MV-4-11 (cell line): ENCODE measurements around the gene DNTT.
A peak's percentile ranks its signal among the peaks of the same experiment; 100 is the strongest.

Source experiments
- DNase-seq: peaks from one replicate; lab custom pipeline; 2025; lab: John Stamatoyannopoulos, UW

DNTT gene

DNA sequence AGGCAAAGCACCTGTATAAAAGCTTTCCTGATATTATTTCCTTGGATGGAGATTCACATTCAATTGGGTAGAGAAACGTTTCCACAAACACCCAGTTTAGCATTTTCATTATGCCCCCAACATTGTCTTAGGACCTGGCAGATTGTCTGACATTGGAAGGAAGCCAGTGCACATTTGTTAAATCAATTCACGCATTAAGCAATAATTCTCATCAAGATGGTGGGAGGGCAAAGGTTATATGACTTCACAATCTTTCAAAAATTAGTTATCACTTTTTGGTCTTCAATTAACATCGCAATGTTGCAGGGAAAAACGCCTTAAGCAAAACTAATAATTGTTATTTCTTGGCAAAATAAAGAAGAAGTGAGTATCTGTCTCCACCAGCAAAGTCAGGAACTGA lies 38.2 kb downstream of the DNTT start:
- no peak for DNase-seq

DNA sequence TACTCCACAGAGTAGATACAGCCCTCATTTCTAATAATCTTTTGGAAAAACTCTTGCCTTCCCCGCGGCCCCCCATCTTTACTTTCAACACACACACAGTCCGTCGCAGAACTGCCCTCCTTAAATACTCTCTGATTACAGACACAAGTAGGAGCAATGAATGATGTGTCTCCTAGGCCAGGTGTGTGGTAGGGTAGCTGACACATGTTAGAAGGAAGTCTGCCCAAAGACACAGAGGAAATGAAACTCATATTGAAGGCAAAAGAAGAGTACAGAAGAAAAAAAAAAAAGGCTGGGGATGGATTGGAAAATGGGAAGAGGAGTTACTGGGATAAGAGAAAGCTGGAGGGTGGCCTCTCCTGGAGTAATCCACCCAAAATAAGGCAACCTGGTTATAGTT lies 39.9 kb downstream of the DNTT start:
- peak; percentile 1 for DNase-seq

DNA sequence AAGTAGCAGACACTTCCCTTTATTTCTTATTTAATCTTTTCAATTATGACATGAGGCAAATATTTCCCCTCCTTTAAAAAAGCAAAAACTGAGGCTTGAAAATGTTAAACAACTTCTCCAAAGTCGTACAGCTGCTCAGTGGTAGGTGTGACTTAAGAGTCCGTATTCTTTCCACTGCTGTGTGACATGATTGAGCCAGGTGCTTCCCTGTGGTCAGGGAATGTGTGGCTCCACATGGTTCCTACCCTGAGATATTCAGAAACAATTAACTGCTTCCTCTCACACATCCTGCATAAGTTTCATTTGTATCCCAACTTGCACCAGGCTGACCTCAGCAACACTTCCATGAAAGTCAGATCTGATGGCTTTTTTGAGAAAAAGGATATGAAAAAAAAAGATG lies 41.0 kb downstream of the DNTT start:
- no peak for DNase-seq

DNA sequence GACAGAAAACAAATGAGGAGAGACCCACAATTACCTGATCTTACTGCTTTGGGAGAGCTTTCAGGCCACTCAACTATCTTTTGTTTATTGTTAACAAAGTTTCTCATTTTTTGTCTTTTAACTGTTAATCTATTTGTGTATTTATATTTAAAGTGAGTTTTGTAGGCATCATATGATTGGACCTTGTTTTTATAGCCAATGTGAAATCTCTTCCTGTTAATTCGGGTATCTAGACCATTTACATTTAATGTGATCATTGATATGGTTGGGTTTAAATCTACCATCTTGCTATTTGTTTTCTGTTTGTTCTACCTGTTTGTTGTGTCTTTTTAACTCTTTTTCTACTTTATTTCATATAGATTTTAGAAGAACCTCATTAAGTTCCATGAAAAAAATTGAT lies 42.1 kb downstream of the DNTT start:
- DNase-seq = no peak

DNA sequence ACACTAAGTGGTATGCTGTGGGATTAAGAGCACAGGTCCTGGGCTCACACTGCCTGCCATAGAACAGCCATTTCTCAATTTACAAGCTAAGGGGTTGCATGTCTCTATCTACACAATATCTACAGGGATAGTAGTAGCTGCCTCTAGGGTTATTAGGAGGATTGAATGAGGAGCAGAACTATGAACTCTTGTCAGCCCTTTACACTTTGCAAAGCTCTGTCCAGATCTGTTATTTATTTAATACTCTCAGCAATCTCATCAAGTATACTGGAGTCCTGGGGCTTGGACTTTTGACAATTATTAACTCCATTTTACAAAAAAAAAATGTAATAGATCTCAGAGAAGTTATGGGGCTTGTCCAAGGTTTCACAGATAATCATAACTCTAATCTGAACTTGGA lies 47.8 kb downstream of the DNTT start:
- no peak for DNase-seq

DNA sequence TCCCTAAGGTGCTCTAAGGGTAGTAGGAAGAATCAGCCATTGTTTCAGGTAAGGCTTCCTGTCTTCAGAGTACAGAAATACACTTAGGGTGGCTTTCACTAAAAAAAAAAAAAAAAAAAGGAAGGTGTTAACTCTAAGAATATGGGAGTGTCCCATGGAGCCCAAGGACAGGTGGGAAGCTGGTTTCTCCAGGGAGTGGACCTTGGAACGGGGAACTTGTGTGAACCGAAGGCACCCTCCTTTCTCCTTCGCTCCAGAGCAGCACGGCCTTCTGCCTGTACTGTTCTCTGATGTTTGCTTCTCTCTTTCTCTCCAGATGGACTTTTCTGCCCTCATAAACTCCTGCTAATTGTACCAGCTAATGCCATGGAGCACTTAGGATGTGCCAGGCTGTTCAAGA lies 48.3 kb downstream of the DNTT start:
- DNase-seq = no peak

DNA sequence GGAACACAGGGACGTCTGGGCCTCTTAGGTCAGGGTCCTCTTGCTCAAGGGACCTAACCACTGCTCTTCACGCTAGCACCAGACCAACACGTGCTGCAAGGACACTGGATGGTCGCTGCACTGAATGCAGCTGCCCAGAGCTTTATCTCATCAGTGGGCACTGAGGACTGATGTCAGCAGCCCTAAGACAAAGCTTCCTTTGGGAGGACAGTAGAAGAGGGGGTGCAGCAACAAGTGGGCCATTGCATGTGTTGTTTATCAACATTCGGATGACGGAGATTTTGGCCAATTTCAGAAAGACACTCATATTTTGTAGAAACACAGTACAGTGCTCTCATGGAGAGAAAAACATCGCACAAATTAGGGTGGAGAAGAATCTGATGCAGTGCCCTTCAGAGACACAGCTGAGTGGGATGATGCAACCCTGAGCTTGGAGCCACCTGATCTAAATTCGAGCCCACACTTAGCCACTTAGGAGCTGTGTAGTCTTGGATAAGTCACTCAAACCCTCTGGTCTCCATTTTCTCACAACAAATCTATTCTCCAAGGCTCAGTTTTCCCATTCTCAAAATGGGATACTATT lies 52.9 kb downstream of the DNTT start:
- DNase-seq = no peak

- no peak for DNase-seq
Observed at GRCh38 chr10:96358851-96359540, 54.8 kb downstream of the DNTT start, which contains the start of gene OPALIN. OPALIN (minus strand) TSS chr10:96359002; CDS start chr10:96358896, 106 bp downstream.

DNA sequence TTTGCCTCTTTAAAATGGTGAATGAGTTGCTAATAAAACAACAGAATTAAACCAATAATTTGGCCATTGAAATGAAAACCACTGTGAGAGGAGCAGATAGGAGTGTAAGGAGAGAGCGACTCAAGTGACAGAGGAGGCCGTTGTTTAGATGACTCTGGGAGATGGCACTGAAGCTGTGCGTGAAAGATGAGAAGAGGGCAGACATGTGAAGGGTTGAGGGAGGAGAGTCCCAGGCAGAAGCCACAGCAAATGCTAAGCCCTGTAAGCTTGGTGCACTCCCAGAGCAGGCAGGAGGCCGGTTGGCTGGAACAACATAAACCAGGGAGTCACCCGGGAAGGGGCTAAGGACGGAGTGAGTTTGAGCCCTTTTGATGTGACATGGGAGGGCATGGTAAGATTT lies 55.4 kb downstream of the DNTT start:
- no peak for DNase-seq

GRCh38 chr10:96360331-96360730 lies 56.1 kb downstream of the DNTT start:
- no peak for DNase-seq

DNA sequence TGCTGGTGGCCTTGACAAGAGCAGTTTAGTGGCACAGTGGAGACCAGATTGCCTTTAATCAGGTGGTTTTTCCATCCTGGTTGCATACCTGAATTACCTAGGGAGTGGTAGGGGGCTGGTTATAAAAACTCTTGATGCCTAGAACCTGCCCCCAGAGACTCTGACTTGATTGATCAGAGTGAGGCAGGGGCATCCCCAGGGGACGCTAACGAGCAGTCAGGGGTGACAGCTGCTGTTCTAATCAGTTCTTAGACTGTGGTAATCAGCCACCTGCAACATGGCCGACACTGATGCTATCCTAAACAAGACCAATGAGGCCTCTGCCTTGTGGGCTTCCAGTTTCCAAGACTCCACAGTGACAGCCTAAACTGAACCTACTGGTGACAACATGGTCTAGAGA lies 56.5 kb downstream of the DNTT start:
- no peak for DNase-seq

GRCh38 chr10:96365571-96365970 lies 61.3 kb downstream of the DNTT start:
- DNase-seq = no peak

- DNase-seq = no peak
Observed at GRCh38 chr10:96366508-96366907, 62.3 kb downstream of the DNTT start.

DNA sequence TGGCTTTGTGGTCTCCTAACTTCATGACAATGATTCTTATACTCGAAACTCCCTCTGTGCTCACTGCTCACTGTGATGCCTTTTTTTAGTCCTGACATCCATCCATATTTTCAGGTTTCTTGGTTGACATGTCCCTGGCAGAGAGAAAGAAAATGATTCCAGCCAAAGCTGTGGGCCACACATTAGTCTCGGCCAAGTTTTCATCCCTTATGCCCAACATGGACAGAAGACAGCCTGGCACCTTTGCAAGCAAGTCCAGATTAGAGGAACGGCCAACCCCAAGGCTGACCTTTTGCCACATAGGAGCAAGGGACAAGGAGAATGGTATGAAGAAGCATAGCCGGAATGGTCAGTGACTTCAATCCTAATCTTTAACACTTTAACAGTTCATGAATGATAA lies 63.2 kb downstream of the DNTT start:
- no peak for DNase-seq

GRCh38 chr10:96368971-96369370 lies 64.7 kb downstream of the DNTT start:
- DNase-seq = no peak

- DNase-seq = no peak
Observed at GRCh38 chr10:96369890-96370583, 65.8 kb downstream of the DNTT start.

GRCh38 chr10:96370584-96371157 lies 66.4 kb downstream of the DNTT start:
- DNase-seq = peak; percentile 20

GRCh38 chr10:96371356-96371755 lies 67.1 kb downstream of the DNTT start:
- DNase-seq = no peak

GRCh38 chr10:96374004-96374403 lies 69.8 kb downstream of the DNTT start:
- no peak for DNase-seq

DNA sequence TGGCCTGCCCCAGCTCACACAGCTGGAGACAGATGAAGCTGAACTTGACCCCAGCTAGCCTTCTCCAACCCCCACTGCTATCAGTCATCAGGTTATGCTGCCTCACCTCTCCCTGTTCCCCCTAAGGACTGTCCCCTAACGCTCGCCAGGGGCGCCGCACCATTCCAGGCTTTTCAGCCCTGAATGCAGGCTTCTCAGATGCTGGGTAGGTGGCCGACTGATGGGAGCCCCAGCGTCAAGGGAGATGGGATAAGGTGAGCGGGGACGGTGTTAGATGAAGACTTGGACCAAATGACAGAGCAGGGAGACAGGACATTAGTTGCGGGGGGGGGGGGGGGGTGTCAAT lies 70.4 kb downstream of the DNTT start:
- DNase-seq = no peak

GRCh38 chr10:96374985-96375830 lies 71.0 kb downstream of the DNTT start:
- DNase-seq = peak; percentile 82

DNA sequence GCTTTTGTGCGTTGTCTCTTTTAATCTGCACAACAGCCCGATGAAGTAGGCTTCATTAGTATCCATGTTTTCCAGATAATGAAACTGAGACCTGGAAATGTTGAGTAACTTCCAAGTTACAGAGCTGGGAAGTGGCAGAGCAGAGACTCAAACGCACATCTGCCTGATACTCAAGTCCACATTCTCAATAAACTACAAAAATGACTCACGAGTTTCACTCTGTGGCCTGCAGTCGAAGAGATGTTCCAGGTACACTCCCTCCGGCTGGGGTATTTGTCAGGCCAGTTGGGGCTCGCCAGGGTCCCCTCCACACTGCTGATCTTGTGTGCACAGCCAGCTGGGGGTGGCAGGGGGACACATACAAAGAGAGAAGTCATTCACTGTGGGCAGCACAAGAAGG lies 72.2 kb downstream of the DNTT start:
- no peak for DNase-seq
